SK-N-SH (cell line): ENCODE results near the gene PTPRA. TPM values are rescaled to one million over a fixed set of nuclear protein-coding genes. Genes with fewer than 3 reads are reported as not detected.

Experiments
- CTCF ChIA-PET: fragments of 300-600, 350-600 bp; formaldehyde crosslinking; extraction: SDS; loops from one replicate; lab custom pipeline; 2021; lab: Yijun Ruan, JAX
- POLR2A ChIA-PET: fragments of 350-600 bp; sonication (Branson Sonifier 250); formaldehyde crosslinking; extraction: SDS; loops from one replicate; lab custom pipeline; 2020; ENCODE audit warnings: antibody characterized with exemption, inconsistent platforms; lab: Yijun Ruan, JAX
- DNase-seq: peaks from one replicate; pipeline ENCODE4 v3.0.0; 2012
- H2AFZ ChIP-seq: fragments of 200-600 bp; sonication (generic); 2 replicates; pipeline ENCODE4 v1.8.1; 2016; ENCODE audit warnings: antibody characterized with exemption, mild to moderate bottlenecking, low read depth
- H3F3A ChIP-seq: fragments of 200-600 bp; sonication (generic); replicated peaks from 2 replicates; pipeline ENCODE3; 2016; ENCODE audit warnings: antibody characterized with exemption, mild to moderate bottlenecking; ENCODE audit not compliant: insufficient read depth
- H3K27ac ChIP-seq, 2 experiments: fragments of 200-500 bp in 1 of 2; fragments of 200-600 bp in 1 of 2; sonication (Bioruptor generic) in 1 of 2; sonication (generic), shearing (Covaris generic) in 1 of 2; 2 replicates each; pipeline versions ENCODE4 v1.5.1 to v1.6.1; 2014 to 2016; ENCODE audit warnings: low read depth in 2 of 2, inconsistent platforms in 1 of 2, low read length in 1 of 2, mild to moderate bottlenecking in 1 of 2, mixed read lengths in 1 of 2
- H3K27me3 ChIP-seq: fragments of 200-600 bp; sonication (generic), shearing (Covaris generic); 2 replicates; pipeline ENCODE4 v1.6.1; 2016; ENCODE audit warnings: mixed run types; ENCODE audit not compliant: insufficient read depth
- H3K36me3 ChIP-seq, 2 experiments: fragments of 200-500 bp in 1 of 2; fragments of 200-600 bp in 1 of 2; sonication (Bioruptor generic) in 1 of 2; sonication (generic) in 1 of 2; replicated peaks in 1 of 2; 2 replicates each; pipeline versions ENCODE3 to v1.5.1; 2014 to 2016; ENCODE audit warnings: low read length in 1 of 2, mild to moderate bottlenecking in 1 of 2; ENCODE audit not compliant: insufficient read depth in 2 of 2, control insufficient read depth in 1 of 2
- H3K4me1 ChIP-seq, 2 experiments: fragments of 200-500 bp in 1 of 2; fragments of 200-600 bp in 1 of 2; sonication (Bioruptor generic) in 1 of 2; sonication (generic), shearing (Covaris generic) in 1 of 2; 2 replicates each; pipeline versions ENCODE4 v1.5.1 to v1.6.1; 2014 to 2016; ENCODE audit warnings: low read depth in 1 of 2, low read length in 1 of 2, mixed run types in 1 of 2; ENCODE audit not compliant: insufficient read depth in 2 of 2, control insufficient read depth in 1 of 2
- H3K4me2 ChIP-seq: fragments of 200-600 bp; sonication (generic), shearing (Covaris generic); 2 replicates; pipeline ENCODE4 v1.6.1; 2017; ENCODE audit warnings: mixed run types
- H3K4me3 ChIP-seq, 2 experiments: fragments of 200-500 bp in 1 of 2; fragments of 200-600 bp in 1 of 2; sonication (Bioruptor generic) in 1 of 2; sonication (generic), shearing (Covaris generic) in 1 of 2; 2 replicates each; pipeline versions ENCODE4 v1.5.1 to v1.8.1; 2014 to 2016; ENCODE audit warnings: low read depth in 2 of 2, inconsistent platforms in 1 of 2, low read length in 1 of 2, mild to moderate bottlenecking in 1 of 2, mixed read lengths in 1 of 2, moderate library complexity in 1 of 2
- H3K79me2 ChIP-seq: fragments of 200-600 bp; sonication (generic); 2 replicates; pipeline ENCODE4 v1.8.1; 2017; ENCODE audit warnings: mild to moderate bottlenecking; ENCODE audit not compliant: insufficient read depth
- H3K9ac ChIP-seq: fragments of 200-600 bp; sonication (generic); 2 replicates; pipeline ENCODE4 v1.6.1; 2017; ENCODE audit warnings: mixed run types
- H3K9me2 ChIP-seq: fragments of 200-600 bp; sonication (generic); 2 replicates; pipeline ENCODE4 v1.6.1; 2017; ENCODE audit warnings: mixed run types
- H3K9me3 ChIP-seq: fragments of 200-600 bp; sonication (generic); 2 replicates; pipeline ENCODE4 v1.6.1; 2017; ENCODE audit warnings: mixed run types, mild to moderate bottlenecking, moderate library complexity
- H4K20me1 ChIP-seq: fragments of 200-600 bp; sonication (generic); 2 replicates; pipeline ENCODE4 v1.6.1; 2017; ENCODE audit warnings: mild to moderate bottlenecking, mixed run types; ENCODE audit not compliant: insufficient read depth
- CHD2 ChIP-seq: fragments of 150-350 bp; IDR thresholded peaks from 2 replicates; pipeline ENCODE4 v1.6.1; 2018; ENCODE audit warnings: low read length; ENCODE audit not compliant: partially characterized antibody
- EP300 ChIP-seq, 2 experiments: IDR thresholded peaks; 2 replicates each; pipeline versions ENCODE4 v1.4.0 to v1.6.1; 2012; ENCODE audit warnings: borderline replicate concordance in 1 of 2, low read depth in 1 of 2, low read length in 1 of 2
- FOXM1 ChIP-seq: IDR thresholded peaks from 2 replicates; pipeline ENCODE4 v1.4.0; 2012; ENCODE audit warnings: low read depth, mild to moderate bottlenecking
- GATA2 ChIP-seq: sonication (generic); formaldehyde crosslinking; IDR thresholded peaks from 2 replicates; pipeline ENCODE4 v1.5.0; 2020; ENCODE audit warnings: mild to moderate bottlenecking, missing genetic modification reagents
- JUND ChIP-seq: IDR thresholded peaks from 2 replicates; pipeline ENCODE4 v1.4.0; 2012
- MEF2A ChIP-seq: IDR thresholded peaks from 2 replicates; pipeline ENCODE4 v1.4.0; 2012; ENCODE audit warnings: low read depth, borderline replicate concordance
- MXI1 ChIP-seq: IDR thresholded peaks from 2 replicates; pipeline ENCODE4 v1.6.1; 2012; ENCODE audit warnings: mild to moderate bottlenecking, low read depth, low read length, improper control_type of control experiment
- NRF1 ChIP-seq: IDR thresholded peaks from 2 replicates; pipeline ENCODE4 v1.6.1; 2012; ENCODE audit warnings: low read depth, mild to moderate bottlenecking, low read length
- RFX5 ChIP-seq: IDR thresholded peaks from 2 replicates; pipeline ENCODE4 v1.6.1; 2012; ENCODE audit warnings: mild to moderate bottlenecking, improper control_type of control experiment, low read length
- TAF1 ChIP-seq: IDR thresholded peaks from 2 replicates; pipeline ENCODE4 v1.6.1; 2012; ENCODE audit warnings: low read depth, mild to moderate bottlenecking, low read length, moderate library complexity, borderline replicate concordance
- TCF12 ChIP-seq: IDR thresholded peaks from 2 replicates; pipeline ENCODE4 v1.4.0; 2012
- WGBS: methylation state at CpG from one replicate; pipeline ENCODE4 v1.1.6; 2017; ENCODE audit warnings: low lambda C conversion rate; 5-methylcytosine and 5-hydroxymethylcytosine counted together
- polyA plus RNA-seq, 3 experiments: library from polyadenylated mRNA; depleted of rRNA; stranded (reverse); fragments of >200 nt; gene quantifications; 2 replicates each; pipeline ENCODE4 v1.2.3, GENCODE V29; 2012
- TF ChIP-seq, protein P1 (sequence below): IDR thresholded peaks from 2 replicates; pipeline ENCODE4; 2012
- TF ChIP-seq, protein P2 (sequence below): IDR thresholded peaks from 2 replicates; pipeline ENCODE4 v1.4.0; 2012; ENCODE audit warnings: low read depth, borderline replicate concordance
- TF ChIP-seq, protein P3 (sequence below): IDR thresholded peaks from 2 replicates; pipeline ENCODE4 v1.4.0; 2012; ENCODE audit warnings: low read depth

Gene PTPRA
- polyA plus RNA-seq, 1 of the 3 experiments (the other 2 are of a cell fraction): 47.6 TPM

DNA sequence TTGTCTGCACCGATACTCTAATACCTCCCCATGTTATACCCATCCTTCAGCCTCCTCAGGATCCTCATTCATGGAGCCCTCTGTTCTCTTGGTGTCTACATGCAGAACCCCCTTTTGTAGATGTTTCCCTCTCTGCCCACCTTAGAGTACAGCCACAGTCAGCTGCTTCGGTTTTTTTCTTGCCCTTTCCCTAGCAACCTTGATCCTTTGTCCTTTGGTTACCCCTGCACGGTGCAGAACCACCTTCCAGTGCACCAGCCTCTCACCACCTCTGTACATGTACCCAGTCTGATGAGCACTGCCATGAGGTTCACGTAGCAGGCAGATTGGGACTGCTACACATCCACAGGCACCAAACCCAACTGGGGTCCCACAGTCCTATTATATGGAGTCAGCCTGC lies 25.5 kb upstream of the PTPRA start:
- no peak overlapping the region for H2AFZ ChIP-seq
- CTCF ChIA-PET: no interaction called here
- POLR2A ChIA-PET: no interaction called here
- H3K27me3 ChIP-seq: no peaks in the 10 kb centered on the region
- no peaks in the 10 kb centered on the region for H3F3A ChIP-seq
- TF ChIP-seq FOXM1 (no peak), RFX5 (no peak), NRF1 (no peak), MEF2A (no peak)
- DNase-seq: no peak
- no peak overlapping the region for H3K4me3 ChIP-seq
- H3K27ac ChIP-seq: no peak overlapping the region
- no peak overlapping the region for H3K9ac ChIP-seq
- no peak overlapping the region for H3K4me2 ChIP-seq
- H3K79me2 ChIP-seq: peaks cover 23% of the 10 kb centered on the region; the same call in 1 of the 2 replicates
- H3K9me3 ChIP-seq: no peaks in the 10 kb centered on the region
- H3K9me2 ChIP-seq: no peaks in the 10 kb centered on the region
- peaks cover 3 to 7% of the 10 kb centered on the region in 2 experiments for H3K36me3 ChIP-seq
- H3K4me1 ChIP-seq: peaks cover 0 to 2% of the 10 kb centered on the region in 2 experiments; a peak in 1 of 4 replicates
- H4K20me1 ChIP-seq: no peaks in the 10 kb centered on the region
- 97% methylated on average over 4 of the region's 4 CpGs for WGBS

DNA sequence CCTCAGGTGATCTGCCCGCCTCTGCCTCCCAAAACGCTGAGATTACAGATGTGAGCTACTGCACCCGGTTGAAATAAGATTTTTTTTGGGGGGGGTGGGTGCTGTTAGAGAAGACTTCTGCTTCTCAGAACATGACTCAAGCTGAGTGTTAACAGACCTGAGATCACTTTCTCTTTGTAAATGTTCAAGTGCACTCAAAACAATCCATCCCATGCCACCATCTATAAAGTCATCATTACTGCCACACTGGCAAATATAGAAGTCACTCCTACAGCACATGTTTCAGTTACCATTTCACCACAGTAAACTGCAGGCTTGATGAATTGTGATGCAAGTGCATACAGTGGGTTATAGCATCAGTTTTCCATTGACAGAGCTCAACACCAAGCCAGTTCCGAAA lies 23.8 kb upstream of the PTPRA start:
- Histone ChIP-seq H4K20me1 (no peaks in the 10 kb centered on the region), H3K79me2 (peaks cover 5% of the 10 kb centered on the region; the same call in 1 of the 2 replicates), H3K9me2 (no peaks in the 10 kb centered on the region), H3K27me3 (no peaks in the 10 kb centered on the region), H3K9me3 (no peaks in the 10 kb centered on the region), H3F3A (no peaks in the 10 kb centered on the region), H3K4me3 (no peak overlapping the region), H3K9ac (no peak overlapping the region), H3K4me2 (no peak overlapping the region), H2AFZ (no peak overlapping the region), H3K27ac (no peak overlapping the region), H3K36me3 (no peaks in the 10 kb centered on the region), H3K4me1 (peaks cover 0 to 2% of the 10 kb centered on the region in 2 experiments; a peak in 1 of 4 replicates)
- 95% methylated on average over 4 of the region's 4 CpGs for WGBS
- no peak for TF ChIP-seq GATA2 (CRISPR knock-in tag)
- TF ChIP-seq CHD2: no peak
- TF ChIP-seq, protein P1, sequence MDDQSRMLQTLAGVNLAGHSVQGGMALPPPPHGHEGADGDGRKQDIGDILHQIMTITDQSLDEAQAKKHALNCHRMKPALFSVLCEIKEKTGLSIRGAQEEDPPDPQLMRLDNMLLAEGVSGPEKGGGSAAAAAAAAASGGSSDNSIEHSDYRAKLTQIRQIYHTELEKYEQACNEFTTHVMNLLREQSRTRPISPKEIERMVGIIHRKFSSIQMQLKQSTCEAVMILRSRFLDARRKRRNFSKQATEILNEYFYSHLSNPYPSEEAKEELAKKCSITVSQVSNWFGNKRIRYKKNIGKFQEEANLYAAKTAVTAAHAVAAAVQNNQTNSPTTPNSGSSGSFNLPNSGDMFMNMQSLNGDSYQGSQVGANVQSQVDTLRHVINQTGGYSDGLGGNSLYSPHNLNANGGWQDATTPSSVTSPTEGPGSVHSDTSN: no peak
- TF ChIP-seq JUND: no peak
- no peak for TF ChIP-seq TAF1
- TF ChIP-seq, protein P2, sequence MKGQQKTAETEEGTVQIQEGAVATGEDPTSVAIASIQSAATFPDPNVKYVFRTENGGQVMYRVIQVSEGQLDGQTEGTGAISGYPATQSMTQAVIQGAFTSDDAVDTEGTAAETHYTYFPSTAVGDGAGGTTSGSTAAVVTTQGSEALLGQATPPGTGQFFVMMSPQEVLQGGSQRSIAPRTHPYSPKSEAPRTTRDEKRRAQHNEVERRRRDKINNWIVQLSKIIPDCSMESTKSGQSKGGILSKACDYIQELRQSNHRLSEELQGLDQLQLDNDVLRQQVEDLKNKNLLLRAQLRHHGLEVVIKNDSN: no peak
- TF ChIP-seq NRF1: no peak
- no peak for TF ChIP-seq RFX5
- TF ChIP-seq TCF12: no peak
- no peak for TF ChIP-seq MEF2A
- TF ChIP-seq MXI1: no peak
- TF ChIP-seq, protein P3, sequence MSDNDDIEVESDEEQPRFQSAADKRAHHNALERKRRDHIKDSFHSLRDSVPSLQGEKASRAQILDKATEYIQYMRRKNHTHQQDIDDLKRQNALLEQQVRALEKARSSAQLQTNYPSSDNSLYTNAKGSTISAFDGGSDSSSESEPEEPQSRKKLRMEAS: no peak
- no peak for TF ChIP-seq EP300 (IDR thresholded peaks at IDR 0.05; ENCODE audit: borderline replicate concordance in 1 of 2, low read depth in 1 of 2, low read length in 1 of 2)
- no peak for DNase-seq
- ChIA-PET POLR2A (no interaction called here), CTCF (interaction anchor here (1.5 to 3.1 kb wide), 5 partner anchors 9 to 94 kb away, joined by 3 to 9 read pairs (median 6); no protein-coding TSS in a partner anchor)
